Peyer's patch (tissue), 4 donors: ENCODE results near the gene SYPL1. TPM values are rescaled to one million over a fixed set of nuclear protein-coding genes. Genes with fewer than 3 reads are reported as not detected.

ENCODE experiments used
- DNase-seq, 3 donors: peaks; one replicate each; pipeline ENCODE4 v3.0.0-alpha.2; 2017 to 2019
- H3K27ac ChIP-seq, 4 donors: fragments of 200-600 bp; sonication (generic); one replicate each; pipeline ENCODE4 v1.5.1; 2016 to 2019
- H3K27me3 ChIP-seq, 2 donors: fragments of 200-600 bp; sonication (generic); one replicate each; pipeline ENCODE4 v1.5.1; 2019
- H3K36me3 ChIP-seq, 3 donors: fragments of 200-600 bp; sonication (generic); one replicate each; pipeline ENCODE4 v1.5.1; 2016 to 2019
- H3K4me1 ChIP-seq, 4 donors: fragments of 200-600 bp; sonication (generic); one replicate each; pipeline ENCODE4 v1.5.1; 2016 to 2019
- H3K4me3 ChIP-seq, 4 donors: fragments of 200-600 bp; sonication (generic); 1 replicate in 3 of 4; 2 replicates in 1 of 4; pipeline ENCODE4 v1.5.1; 2016 to 2019; ENCODE audit warnings: mild to moderate bottlenecking in 1 of 4
- H3K9me3 ChIP-seq, 4 donors: fragments of 200-600 bp; sonication (generic); one replicate each; pipeline ENCODE4 v1.5.1; 2016 to 2019; ENCODE audit warnings: mild to moderate bottlenecking in 1 of 4
- POLR2A ChIP-seq, 2 donors: fragments of 450-650 bp; IDR thresholded peaks; one replicate each; pipeline ENCODE4 v1.5.1; 2017; ENCODE audit warnings: antibody characterized with exemption in 2 of 2, mild to moderate bottlenecking in 2 of 2, moderate library complexity in 2 of 2
- total RNA-seq, 4 donors: library from RNA; depleted of rRNA; stranded (reverse); fragments of >200 nt; gene quantifications; one replicate each; pipeline ENCODE4 v1.1.0, GENCODE V29; 2016
- TF ChIP-seq, protein P1 (sequence below), 6 experiments: fragments of 450-650 bp in 4 of 6; fragments of 200-600 bp in 2 of 6; sonication (generic) in 1 of 6; IDR thresholded peaks; one replicate each; pipeline ENCODE4 v1.5.1; 2017 to 2019; ENCODE audit warnings: antibody characterized with exemption in 6 of 6, mild to moderate bottlenecking in 3 of 6, moderate library complexity in 1 of 6

Gene SYPL1
- total RNA-seq, 4 donors from 2014 or later, result 45.2 to 77.6 (median 53.3) TPM

DNA sequence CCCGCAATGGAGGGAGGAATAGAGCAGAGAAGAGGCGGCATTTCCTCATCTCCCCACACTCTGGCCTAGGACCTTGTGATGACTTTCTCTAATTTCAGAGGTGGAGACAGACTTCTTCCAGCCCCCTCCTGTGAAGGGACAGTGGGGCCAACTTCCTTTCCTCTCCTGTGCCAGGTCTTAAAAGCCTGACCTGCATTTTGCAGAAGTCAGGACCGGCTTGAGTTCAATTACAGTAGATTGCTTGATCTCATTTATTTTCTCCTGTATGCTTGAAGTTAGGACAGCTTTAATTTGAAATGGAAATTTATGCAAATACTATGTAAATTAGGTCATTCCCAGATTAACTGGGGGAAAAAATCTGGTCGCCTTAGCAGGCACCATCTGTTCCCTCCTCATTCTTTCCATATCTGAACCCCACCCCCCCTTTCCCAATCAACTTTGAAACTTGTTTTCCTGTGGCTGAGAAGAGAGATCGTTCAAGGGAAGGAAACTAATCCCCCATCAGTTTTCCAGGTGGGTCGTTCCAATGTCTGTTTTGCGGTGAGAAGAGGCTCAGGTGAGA lies 57.1 kb downstream of the SYPL1 start:
- TF ChIP-seq POLR2A (IDR thresholded peaks at IDR 0.05), result no peak
- TF ChIP-seq, protein P1, sequence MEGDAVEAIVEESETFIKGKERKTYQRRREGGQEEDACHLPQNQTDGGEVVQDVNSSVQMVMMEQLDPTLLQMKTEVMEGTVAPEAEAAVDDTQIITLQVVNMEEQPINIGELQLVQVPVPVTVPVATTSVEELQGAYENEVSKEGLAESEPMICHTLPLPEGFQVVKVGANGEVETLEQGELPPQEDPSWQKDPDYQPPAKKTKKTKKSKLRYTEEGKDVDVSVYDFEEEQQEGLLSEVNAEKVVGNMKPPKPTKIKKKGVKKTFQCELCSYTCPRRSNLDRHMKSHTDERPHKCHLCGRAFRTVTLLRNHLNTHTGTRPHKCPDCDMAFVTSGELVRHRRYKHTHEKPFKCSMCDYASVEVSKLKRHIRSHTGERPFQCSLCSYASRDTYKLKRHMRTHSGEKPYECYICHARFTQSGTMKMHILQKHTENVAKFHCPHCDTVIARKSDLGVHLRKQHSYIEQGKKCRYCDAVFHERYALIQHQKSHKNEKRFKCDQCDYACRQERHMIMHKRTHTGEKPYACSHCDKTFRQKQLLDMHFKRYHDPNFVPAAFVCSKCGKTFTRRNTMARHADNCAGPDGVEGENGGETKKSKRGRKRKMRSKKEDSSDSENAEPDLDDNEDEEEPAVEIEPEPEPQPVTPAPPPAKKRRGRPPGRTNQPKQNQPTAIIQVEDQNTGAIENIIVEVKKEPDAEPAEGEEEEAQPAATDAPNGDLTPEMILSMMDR (IDR thresholded peaks at IDR 0.05), result no peak
- Histone ChIP-seq H3K36me3 (no peaks in the 10 kb centered on the region), H3K27me3 (no peaks in the 10 kb centered on the region), H3K9me3 (no peaks in the 10 kb centered on the region), H3K27ac (no peak overlapping the region), H3K4me3 (no peak overlapping the region), H3K4me1 (peaks cover 0 to 23% (median 8%) of the 10 kb centered on the region in 4 donors)
- no peak for DNase-seq

DNA sequence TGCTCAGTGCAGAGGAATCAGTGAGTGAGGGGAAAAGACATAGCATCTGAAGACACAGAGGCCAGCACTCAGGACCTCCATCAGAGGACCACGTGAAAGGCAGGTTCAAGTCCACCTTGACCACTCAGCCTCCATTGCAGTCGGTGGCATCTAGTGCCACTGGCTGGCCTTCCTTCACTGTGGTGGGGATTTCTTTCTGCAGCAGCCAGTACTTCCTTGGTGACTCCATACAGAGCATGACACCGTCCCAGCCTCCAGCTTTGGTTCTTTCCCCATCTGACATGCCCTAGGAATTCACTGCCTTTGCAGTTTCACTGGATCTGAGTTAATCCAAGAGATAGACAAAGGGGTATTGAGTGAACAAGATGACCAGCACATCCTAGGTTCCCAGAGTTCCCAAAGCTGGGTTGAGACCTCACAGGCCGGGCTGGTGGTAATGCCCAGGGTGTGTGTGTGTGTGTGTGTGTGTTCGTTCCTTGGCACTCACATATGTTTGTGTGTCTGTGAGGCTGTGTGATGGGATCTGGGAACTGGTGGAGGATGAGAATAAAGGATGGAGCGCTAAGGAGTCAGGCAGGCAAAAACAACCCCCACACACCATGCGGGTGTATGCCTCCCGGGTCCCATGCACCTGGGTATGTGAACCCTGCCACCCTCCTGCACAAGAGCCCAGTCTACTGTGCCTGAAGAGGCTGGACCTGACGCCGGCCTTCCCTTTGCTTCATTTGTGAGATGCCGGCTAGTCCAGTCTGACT lies 57.8 kb downstream of the SYPL1 start:
- Histone ChIP-seq H3K9me3 (no peaks in the 10 kb centered on the region), H3K4me1 (peaks cover 0 to 18% (median 6%) of the 10 kb centered on the region in 4 donors), H3K36me3 (no peaks in the 10 kb centered on the region), H3K27me3 (no peaks in the 10 kb centered on the region), H3K4me3 (no peak overlapping the region), H3K27ac (no peak overlapping the region)
- DNase-seq, result no peak
- TF ChIP-seq POLR2A (IDR thresholded peaks at IDR 0.05), result no peak
- TF ChIP-seq, protein P1 (IDR thresholded peaks at IDR 0.05), result no peak

DNA sequence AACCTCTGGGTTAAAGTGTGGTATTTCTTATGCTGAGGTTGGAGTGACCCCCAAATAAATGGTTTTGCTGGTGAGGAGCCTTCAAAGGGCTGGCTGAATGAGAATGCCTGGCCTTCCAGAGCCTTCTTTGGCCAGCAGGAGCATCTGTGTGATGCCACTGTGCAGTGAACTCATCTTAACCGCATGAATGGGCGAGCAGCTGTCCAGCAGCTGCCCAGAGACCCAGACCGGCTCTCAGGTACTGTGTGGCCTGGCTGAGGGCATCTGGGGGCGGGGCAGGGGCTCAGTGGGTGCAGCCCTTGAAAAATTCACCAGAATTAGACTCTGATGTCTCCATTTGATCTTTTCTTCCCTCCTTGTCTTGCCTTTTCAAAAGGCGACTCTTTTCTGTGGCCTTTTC lies 59.0 kb downstream of the SYPL1 start:
- H3K4me3 ChIP-seq, result no peak overlapping the region
- no peak overlapping the region for H3K27ac ChIP-seq
- no peak for DNase-seq
- H3K4me1 ChIP-seq, result peaks cover 0 to 7% (median 2%) of the 10 kb centered on the region in 4 donors
- H3K36me3 ChIP-seq, result no peaks in the 10 kb centered on the region
- H3K27me3 ChIP-seq, result no peaks in the 10 kb centered on the region
- TF ChIP-seq POLR2A (IDR thresholded peaks at IDR 0.05), result no peak
- TF ChIP-seq, protein P1 (IDR thresholded peaks at IDR 0.05), result no peak
- no peaks in the 10 kb centered on the region for H3K9me3 ChIP-seq

DNA sequence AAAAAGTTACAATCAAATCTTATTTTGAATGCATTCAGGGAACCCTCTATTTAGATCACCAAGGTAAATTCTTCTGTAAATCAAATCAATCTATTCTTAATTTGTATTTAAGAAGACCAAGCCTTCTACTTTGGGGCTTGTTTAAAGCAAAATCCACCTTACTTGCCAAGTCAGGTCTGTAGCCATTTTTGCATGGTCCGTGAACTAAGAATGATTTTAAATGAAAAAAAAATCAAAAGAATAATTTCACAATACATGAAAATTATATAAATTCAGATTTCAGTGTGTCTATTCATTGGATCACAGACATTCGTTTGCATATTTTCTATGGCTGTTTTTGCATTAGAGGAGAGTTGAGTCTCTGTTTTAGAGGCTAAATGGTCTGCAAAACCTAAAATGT lies 59.4 kb downstream of the SYPL1 start:
- Histone ChIP-seq H3K9me3 (no peaks in the 10 kb centered on the region), H3K4me1 (peaks cover 0 to 7% (median 2%) of the 10 kb centered on the region in 4 donors), H3K27me3 (no peaks in the 10 kb centered on the region), H3K27ac (no peak overlapping the region), H3K36me3 (no peaks in the 10 kb centered on the region), H3K4me3 (no peak overlapping the region)
- TF ChIP-seq, protein P1 (IDR thresholded peaks at IDR 0.05), result no peak
- no peak for TF ChIP-seq POLR2A (IDR thresholded peaks at IDR 0.05)
- no peak for DNase-seq

DNA sequence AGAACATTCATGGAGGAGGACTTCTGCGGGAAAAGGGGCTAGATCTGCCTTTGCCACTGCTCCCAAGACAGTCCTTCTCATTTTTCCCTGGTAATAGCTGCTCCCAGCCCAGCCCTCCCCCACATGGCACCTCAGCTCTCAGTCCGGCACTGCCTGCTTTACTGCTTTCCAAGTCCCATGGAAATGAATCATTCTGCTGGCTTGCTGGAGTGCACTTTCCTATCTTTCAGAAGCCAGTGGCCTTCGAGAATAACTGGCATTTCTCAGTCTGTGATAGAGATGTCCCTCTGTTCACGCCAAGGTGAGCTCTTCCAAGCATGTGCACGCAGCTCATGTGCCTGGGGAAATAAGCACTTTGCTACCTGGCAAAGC lies 61.4 kb downstream of the SYPL1 start:
- no peak for DNase-seq

More for the DNA sequence above, 61.4 kb downstream of the SYPL1 start:
- TF ChIP-seq, protein P1 (IDR thresholded peaks at IDR 0.05), result no peak
- no peak for TF ChIP-seq POLR2A (IDR thresholded peaks at IDR 0.05)
- Histone ChIP-seq H3K9me3 (no peaks in the 10 kb centered on the region), H3K27ac (no peak overlapping the region), H3K36me3 (no peaks in the 10 kb centered on the region), H3K4me1 (no peaks in the 10 kb centered on the region), H3K4me3 (no peak overlapping the region), H3K27me3 (no peaks in the 10 kb centered on the region)
